ENCODE measurements around the gene STX17.

The STX17 gene

DNA sequence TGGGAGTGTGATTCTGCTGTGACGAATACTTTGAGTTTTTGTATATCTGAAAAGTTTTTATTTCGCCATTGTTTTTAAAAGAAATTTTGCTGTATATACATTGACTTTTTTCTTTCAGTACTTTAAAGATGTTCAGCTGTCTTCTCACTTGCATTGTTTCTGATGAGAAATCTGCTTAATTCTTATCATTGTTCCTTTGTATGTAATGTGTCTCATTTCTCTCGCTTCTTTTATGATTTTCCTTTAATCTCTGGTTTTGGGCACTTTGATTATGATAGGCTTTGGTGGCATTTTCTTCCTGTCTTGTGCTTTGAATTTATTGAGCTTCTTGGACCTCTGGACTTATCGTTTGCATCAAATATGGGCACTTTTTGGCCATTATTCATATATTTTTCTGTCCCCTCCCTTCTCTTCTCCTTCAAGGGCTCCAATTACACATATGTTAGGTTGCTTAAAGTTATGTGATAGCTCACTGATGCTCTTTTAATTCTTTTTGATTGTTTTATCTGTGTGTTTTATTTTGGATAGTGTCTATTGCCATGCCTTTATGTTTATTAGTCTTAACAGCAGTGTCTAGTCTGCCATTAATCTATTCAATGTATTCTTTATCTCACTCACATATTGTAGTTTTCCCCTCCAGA lies 30.6 kb downstream of the STX17 start:
- H3K4me1 ChIP-seq (ENCODE audit: control insufficient read depth, insufficient read depth, low read length), result no peaks in the 10 kb centered on the region
- no peaks in the 10 kb centered on the region for H3K9me3 ChIP-seq (ENCODE audit: control insufficient read depth in 2 of 2, low read length in 2 of 2)
- H3K4me3 ChIP-seq (ENCODE audit: low read length in 2 of 2), result no peak overlapping the region
- no peak overlapping the region for H3K27ac ChIP-seq (ENCODE audit: low read length)
- H3K27me3 ChIP-seq (ENCODE audit: control insufficient read depth in 1 of 2, insufficient read depth in 2 of 2, low read length in 2 of 2), result no peaks in the 10 kb centered on the region
- H3K9ac ChIP-seq (ENCODE audit: low read length in 2 of 2), result no peak overlapping the region
- no peaks in the 10 kb centered on the region for H3K36me3 ChIP-seq (ENCODE audit: control insufficient read depth in 2 of 2, insufficient read depth in 2 of 2, low read length in 2 of 2)

DNA sequence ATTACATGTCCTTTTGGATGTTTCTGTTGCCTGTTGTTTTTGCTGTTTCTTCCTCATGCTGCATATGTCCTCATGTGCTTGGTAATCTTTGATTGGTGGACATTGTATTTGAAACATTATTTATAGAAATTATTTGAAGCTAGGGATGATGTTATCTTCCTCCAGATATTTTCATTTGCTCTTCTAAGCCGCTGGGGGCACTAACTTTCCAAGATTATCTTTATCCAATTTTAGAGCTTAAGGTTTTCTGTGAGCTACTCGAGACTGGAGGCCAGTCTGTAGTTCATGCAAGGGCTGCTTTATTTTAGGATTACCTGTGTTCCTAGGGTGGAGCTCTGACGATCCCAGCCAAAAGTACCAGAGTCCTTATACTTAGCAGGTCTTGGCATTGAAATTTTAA lies 40.9 kb downstream of the STX17 start:
- Histone ChIP-seq H3K9ac (ENCODE audit: low read length in 2 of 2) (no peak overlapping the region), H3K9me3 (ENCODE audit: control insufficient read depth in 2 of 2, low read length in 2 of 2) (no peaks in the 10 kb centered on the region), H3K4me3 (ENCODE audit: low read length in 2 of 2) (no peak overlapping the region), H3K27ac (ENCODE audit: low read length) (no peak overlapping the region), H3K4me1 (ENCODE audit: control insufficient read depth, insufficient read depth, low read length) (no peaks in the 10 kb centered on the region), H3K27me3 (ENCODE audit: control insufficient read depth in 1 of 2, insufficient read depth in 2 of 2, low read length in 2 of 2) (no peaks in the 10 kb centered on the region), H3K36me3 (ENCODE audit: control insufficient read depth in 2 of 2, insufficient read depth in 2 of 2, low read length in 2 of 2) (peaks cover 0 to 5% of the 10 kb centered on the region in 2 donors)

DNA sequence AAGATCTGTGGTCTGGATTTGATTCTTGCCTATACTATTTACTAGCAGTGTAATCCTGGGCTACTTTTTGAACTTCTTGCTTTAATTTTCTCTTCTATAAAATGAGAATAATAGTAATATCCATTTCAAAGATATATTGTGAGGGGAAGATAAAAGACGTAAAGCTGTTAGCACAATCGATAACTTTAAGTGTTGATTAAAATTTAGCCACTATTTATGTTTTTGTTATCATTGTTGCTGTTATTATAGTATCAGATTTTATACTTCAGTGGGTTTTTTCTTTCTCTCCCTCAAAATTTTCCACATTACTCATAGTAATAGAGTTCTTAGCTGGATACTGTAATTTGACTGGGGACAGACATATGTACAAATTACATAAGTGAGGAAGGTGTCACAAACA lies 42.0 kb downstream of the STX17 start:
- no peak overlapping the region for H3K9ac ChIP-seq (ENCODE audit: low read length in 2 of 2)
- no peaks in the 10 kb centered on the region for H3K4me1 ChIP-seq (ENCODE audit: control insufficient read depth, insufficient read depth, low read length)
- no peak overlapping the region for H3K27ac ChIP-seq (ENCODE audit: low read length)
- H3K9me3 ChIP-seq (ENCODE audit: control insufficient read depth in 2 of 2, low read length in 2 of 2), result no peaks in the 10 kb centered on the region
- H3K36me3 ChIP-seq (ENCODE audit: control insufficient read depth in 2 of 2, insufficient read depth in 2 of 2, low read length in 2 of 2), result peaks cover 0 to 5% of the 10 kb centered on the region in 2 donors
- H3K4me3 ChIP-seq (ENCODE audit: low read length in 2 of 2), result no peak overlapping the region
- H3K27me3 ChIP-seq (ENCODE audit: control insufficient read depth in 1 of 2, insufficient read depth in 2 of 2, low read length in 2 of 2), result no peaks in the 10 kb centered on the region

DNA sequence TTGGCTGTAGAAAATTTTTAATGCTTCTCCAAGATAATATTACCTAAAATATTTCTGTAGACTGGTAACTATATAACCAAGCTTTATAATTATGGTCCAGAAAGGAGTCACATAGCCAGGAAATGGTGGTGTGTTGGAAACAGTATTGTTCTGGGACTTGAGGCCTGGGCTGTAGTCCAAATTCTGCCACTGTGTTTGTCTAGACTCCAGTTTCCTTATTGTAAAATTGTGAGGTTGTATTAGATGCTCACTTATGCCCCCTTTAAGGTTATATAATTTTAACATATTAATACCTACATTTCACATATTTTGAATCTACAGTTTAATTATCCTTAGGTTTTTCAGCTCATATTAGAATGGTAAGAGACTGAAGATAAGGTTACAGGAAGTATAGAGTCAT lies 42.4 kb downstream of the STX17 start:
- Histone ChIP-seq H3K4me1 (ENCODE audit: control insufficient read depth, insufficient read depth, low read length) (no peaks in the 10 kb centered on the region), H3K27me3 (ENCODE audit: control insufficient read depth in 1 of 2, insufficient read depth in 2 of 2, low read length in 2 of 2) (no peaks in the 10 kb centered on the region), H3K9me3 (ENCODE audit: control insufficient read depth in 2 of 2, low read length in 2 of 2) (no peaks in the 10 kb centered on the region), H3K9ac (ENCODE audit: low read length in 2 of 2) (no peak overlapping the region), H3K27ac (ENCODE audit: low read length) (no peak overlapping the region), H3K36me3 (ENCODE audit: control insufficient read depth in 2 of 2, insufficient read depth in 2 of 2, low read length in 2 of 2) (peaks cover 0 to 5% of the 10 kb centered on the region in 2 donors), H3K4me3 (ENCODE audit: low read length in 2 of 2) (no peak overlapping the region)

DNA sequence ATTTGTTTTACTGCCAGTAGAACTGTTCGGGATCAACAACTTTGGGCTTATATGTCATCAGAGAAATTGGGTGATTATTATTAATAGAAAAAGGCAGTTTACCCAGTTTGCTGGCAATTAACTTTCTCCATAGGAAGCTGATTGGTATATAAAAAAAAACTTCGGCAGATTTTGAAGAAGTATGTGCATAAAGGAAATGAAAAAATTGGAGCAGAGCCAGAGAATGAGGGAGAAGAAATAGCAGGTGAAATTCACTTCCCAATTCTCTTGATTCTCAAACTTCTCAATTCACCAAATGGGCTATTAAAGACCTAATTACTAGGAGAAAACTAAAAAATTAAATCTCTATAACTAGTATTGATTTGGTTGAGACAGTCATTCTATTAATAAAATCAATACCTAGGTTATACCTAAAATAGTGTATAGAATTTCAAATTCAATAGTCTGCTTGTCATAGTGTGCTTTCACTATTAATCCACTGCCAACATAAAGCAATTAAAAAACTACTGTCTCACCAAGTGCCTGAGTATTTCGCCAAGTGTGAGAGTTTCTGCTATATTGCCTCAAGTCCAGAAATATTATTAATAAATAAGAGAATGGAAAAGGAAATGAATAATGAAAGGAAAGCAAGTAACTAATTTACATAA lies 47.5 kb downstream of the STX17 start:
- Histone ChIP-seq H3K36me3 (ENCODE audit: control insufficient read depth in 2 of 2, insufficient read depth in 2 of 2, low read length in 2 of 2) (peaks cover 0 to 5% of the 10 kb centered on the region in 2 donors), H3K4me1 (ENCODE audit: control insufficient read depth, insufficient read depth, low read length) (no peaks in the 10 kb centered on the region), H3K27ac (ENCODE audit: low read length) (no peak overlapping the region), H3K9ac (ENCODE audit: low read length in 2 of 2) (no peak overlapping the region), H3K4me3 (ENCODE audit: low read length in 2 of 2) (no peak overlapping the region), H3K27me3 (ENCODE audit: control insufficient read depth in 1 of 2, insufficient read depth in 2 of 2, low read length in 2 of 2) (no peaks in the 10 kb centered on the region), H3K9me3 (ENCODE audit: control insufficient read depth in 2 of 2, low read length in 2 of 2) (no peaks in the 10 kb centered on the region)

DNA sequence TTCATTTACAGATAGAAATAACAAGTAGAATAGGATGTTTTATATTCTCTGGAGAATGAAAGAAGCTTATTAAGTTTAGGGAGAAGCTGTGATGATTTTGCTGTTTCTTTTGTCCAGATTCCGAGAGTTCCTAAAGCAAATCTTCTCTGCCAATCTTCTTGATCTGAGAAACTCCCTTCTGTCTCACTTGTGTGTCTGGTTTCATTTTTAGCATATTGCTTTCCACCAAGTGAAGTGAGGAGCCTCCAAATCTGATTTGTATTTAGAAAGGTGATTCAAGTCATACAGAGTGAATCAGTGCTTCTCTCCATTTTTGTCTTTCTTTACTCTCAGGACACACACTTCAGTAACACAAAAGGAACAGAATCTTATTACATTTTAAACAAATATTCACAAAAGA lies 48.4 kb downstream of the STX17 start:
- Histone ChIP-seq H3K27ac (ENCODE audit: low read length) (no peak overlapping the region), H3K4me1 (ENCODE audit: control insufficient read depth, insufficient read depth, low read length) (no peaks in the 10 kb centered on the region), H3K4me3 (ENCODE audit: low read length in 2 of 2) (no peak overlapping the region), H3K9me3 (ENCODE audit: control insufficient read depth in 2 of 2, low read length in 2 of 2) (no peaks in the 10 kb centered on the region), H3K36me3 (ENCODE audit: control insufficient read depth in 2 of 2, insufficient read depth in 2 of 2, low read length in 2 of 2) (peaks cover 5% of the 10 kb centered on the region in 2 donors), H3K9ac (ENCODE audit: low read length in 2 of 2) (no peak overlapping the region), H3K27me3 (ENCODE audit: control insufficient read depth in 1 of 2, insufficient read depth in 2 of 2, low read length in 2 of 2) (no peaks in the 10 kb centered on the region)

DNA sequence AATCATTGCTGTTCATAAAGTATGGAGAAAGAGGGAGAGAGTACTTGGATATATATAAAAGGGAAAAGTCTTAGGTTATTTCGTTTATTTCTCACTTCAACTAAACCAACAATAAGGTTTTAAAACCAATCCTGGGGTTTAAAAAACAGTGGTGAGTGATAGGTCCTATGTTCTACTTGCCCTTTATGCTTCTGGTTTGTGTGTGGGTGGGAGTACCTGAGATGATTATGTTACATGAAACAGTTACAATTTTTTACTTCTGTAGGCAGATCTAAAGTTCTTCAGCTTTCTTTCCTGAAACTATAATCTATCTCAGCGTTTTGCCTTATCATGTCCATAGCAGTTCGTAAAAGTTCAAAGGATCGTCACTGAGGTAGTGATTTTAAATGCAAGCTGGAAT lies 49.2 kb downstream of the STX17 start:
- Histone ChIP-seq H3K9me3 (ENCODE audit: control insufficient read depth in 2 of 2, low read length in 2 of 2) (no peaks in the 10 kb centered on the region), H3K4me3 (ENCODE audit: low read length in 2 of 2) (no peak overlapping the region), H3K36me3 (ENCODE audit: control insufficient read depth in 2 of 2, insufficient read depth in 2 of 2, low read length in 2 of 2) (peaks cover 5% of the 10 kb centered on the region in 2 donors), H3K4me1 (ENCODE audit: control insufficient read depth, insufficient read depth, low read length) (no peaks in the 10 kb centered on the region), H3K27me3 (ENCODE audit: control insufficient read depth in 1 of 2, insufficient read depth in 2 of 2, low read length in 2 of 2) (no peaks in the 10 kb centered on the region), H3K27ac (ENCODE audit: low read length) (no peak overlapping the region), H3K9ac (ENCODE audit: low read length in 2 of 2) (no peak overlapping the region)

DNA sequence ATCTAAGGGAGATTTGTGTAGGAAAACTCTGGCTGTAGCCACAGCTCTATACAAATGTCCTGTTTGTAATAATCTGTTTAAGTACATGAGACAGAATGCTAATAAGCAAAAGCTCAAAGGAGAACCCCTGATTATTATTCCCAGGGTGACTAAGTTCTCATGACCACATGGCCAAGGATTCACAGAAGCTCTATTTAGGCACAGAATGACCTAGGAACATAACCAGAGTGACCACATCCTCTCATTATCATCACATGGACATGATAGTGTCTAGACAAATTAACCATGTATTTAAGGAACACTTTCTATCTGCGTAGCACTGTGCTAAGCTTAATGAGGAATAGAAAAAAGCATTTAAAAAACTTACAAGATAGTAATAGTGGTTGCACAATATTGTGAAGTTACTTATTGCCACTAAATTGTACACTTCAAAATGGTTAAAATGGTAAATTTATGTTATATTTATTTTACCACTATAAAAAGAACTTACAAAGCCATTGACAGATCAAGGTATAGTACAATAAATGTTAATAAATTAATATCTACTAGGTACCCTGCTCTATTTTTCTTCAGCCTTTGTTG lies 56.3 kb downstream of the STX17 start:
- peaks cover 13 to 21% of the 10 kb centered on the region in 2 donors for H3K36me3 ChIP-seq (ENCODE audit: control insufficient read depth in 2 of 2, insufficient read depth in 2 of 2, low read length in 2 of 2)
- H3K9me3 ChIP-seq (ENCODE audit: control insufficient read depth in 2 of 2, low read length in 2 of 2), result no peaks in the 10 kb centered on the region
- H3K9ac ChIP-seq (ENCODE audit: low read length in 2 of 2), result no peak overlapping the region
- no peaks in the 10 kb centered on the region for H3K4me1 ChIP-seq (ENCODE audit: control insufficient read depth, insufficient read depth, low read length)
- H3K27me3 ChIP-seq (ENCODE audit: control insufficient read depth in 1 of 2, insufficient read depth in 2 of 2, low read length in 2 of 2), result no peaks in the 10 kb centered on the region
- no peak overlapping the region for H3K4me3 ChIP-seq (ENCODE audit: low read length in 2 of 2)
- no peak overlapping the region for H3K27ac ChIP-seq (ENCODE audit: low read length)

DNA sequence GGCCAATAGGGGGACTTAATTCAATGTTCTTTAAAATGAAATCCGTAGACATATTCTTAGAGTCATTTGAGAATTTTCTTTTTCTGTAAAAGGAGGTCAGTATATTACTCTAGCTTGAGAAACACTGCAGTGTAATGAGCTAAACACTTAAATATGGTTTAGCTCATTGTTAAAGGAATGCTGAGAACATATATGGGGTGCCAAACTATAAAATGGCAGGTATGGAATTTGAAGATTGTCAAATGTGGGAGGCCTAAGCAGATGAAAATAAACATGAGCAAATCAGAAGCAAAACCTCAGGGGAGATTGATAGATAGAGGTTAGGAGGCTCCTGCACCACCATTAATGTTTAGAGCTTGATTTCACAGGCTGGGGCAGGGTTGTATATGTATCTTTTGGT lies 57.9 kb downstream of the STX17 start:
- Histone ChIP-seq H3K36me3 (ENCODE audit: control insufficient read depth in 2 of 2, insufficient read depth in 2 of 2, low read length in 2 of 2) (peaks cover 17 to 30% of the 10 kb centered on the region in 2 donors), H3K9me3 (ENCODE audit: control insufficient read depth in 2 of 2, low read length in 2 of 2) (no peaks in the 10 kb centered on the region), H3K4me1 (ENCODE audit: control insufficient read depth, insufficient read depth, low read length) (no peaks in the 10 kb centered on the region), H3K27me3 (ENCODE audit: control insufficient read depth in 1 of 2, insufficient read depth in 2 of 2, low read length in 2 of 2) (no peaks in the 10 kb centered on the region), H3K27ac (ENCODE audit: low read length) (no peak overlapping the region), H3K9ac (ENCODE audit: low read length in 2 of 2) (no peak overlapping the region), H3K4me3 (ENCODE audit: low read length in 2 of 2) (no peak overlapping the region)

DNA sequence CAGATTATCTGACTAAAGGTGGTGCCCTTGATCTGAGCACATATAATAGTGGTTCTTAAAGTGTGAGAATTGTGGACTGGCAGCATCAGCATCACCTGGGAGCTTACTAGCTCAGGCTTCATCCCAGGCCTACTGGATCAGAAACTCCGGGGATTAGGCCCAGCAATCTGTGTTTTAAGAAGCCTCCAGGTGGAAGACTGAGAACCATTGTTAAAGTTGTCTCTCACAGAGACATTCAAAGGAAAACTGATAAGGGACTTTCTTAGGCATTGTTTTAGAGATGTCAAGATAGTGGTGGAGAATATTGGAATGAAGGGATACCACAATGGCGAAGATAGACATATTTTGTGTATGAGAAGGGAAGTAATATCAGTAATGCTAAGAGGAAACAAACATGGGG lies 59.5 kb downstream of the STX17 start:
- H3K4me1 ChIP-seq (ENCODE audit: control insufficient read depth, insufficient read depth, low read length), result no peaks in the 10 kb centered on the region
- no peak overlapping the region for H3K27ac ChIP-seq (ENCODE audit: low read length)
- H3K9me3 ChIP-seq (ENCODE audit: control insufficient read depth in 2 of 2, low read length in 2 of 2), result no peaks in the 10 kb centered on the region
- H3K9ac ChIP-seq (ENCODE audit: low read length in 2 of 2), result no peak overlapping the region
- H3K4me3 ChIP-seq (ENCODE audit: low read length in 2 of 2), result no peak overlapping the region
- peaks cover 15 to 27% of the 10 kb centered on the region in 2 donors for H3K36me3 ChIP-seq (ENCODE audit: control insufficient read depth in 2 of 2, insufficient read depth in 2 of 2, low read length in 2 of 2)
- no peaks in the 10 kb centered on the region for H3K27me3 ChIP-seq (ENCODE audit: control insufficient read depth in 1 of 2, insufficient read depth in 2 of 2, low read length in 2 of 2)

DNA sequence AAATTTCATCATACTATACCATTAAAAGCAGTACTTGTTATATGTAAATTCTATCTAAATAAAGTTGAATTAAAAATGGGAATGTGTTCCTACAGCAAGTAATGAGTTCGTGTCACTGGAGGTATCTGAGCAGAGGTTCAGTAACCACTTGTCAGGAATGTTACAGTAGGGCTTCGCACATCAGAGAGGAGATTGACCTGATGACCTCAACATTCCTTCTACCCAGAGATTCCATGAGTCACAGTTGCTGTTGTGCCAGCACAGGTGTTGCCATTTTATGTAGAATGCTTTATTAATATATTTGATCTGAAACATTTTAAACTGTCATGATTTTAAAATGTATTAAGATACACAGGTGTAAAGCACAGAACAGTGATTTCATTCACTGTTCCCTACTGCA lies 60.3 kb downstream of the STX17 start:
- Histone ChIP-seq H3K4me1 (ENCODE audit: control insufficient read depth, insufficient read depth, low read length) (no peaks in the 10 kb centered on the region), H3K36me3 (ENCODE audit: control insufficient read depth in 2 of 2, insufficient read depth in 2 of 2, low read length in 2 of 2) (peaks cover 12 to 20% of the 10 kb centered on the region in 2 donors), H3K9me3 (ENCODE audit: control insufficient read depth in 2 of 2, low read length in 2 of 2) (no peaks in the 10 kb centered on the region), H3K9ac (ENCODE audit: low read length in 2 of 2) (no peak overlapping the region), H3K4me3 (ENCODE audit: low read length in 2 of 2) (no peak overlapping the region), H3K27me3 (ENCODE audit: control insufficient read depth in 1 of 2, insufficient read depth in 2 of 2, low read length in 2 of 2) (no peaks in the 10 kb centered on the region), H3K27ac (ENCODE audit: low read length) (no peak overlapping the region)
